HG03095 (cell line): ENCODE measurements around the gene ADTRP.

Experiments used
- ATAC-seq: cut with Tn5 transposase; IDR thresholded peaks from one replicate; pipeline ENCODE4 v1.9.1; 2021; ENCODE audit warnings: moderate library complexity; ENCODE audit not compliant: unreplicated experiment

Gene ADTRP

GRCh38 chr6:11665604-11666326 is 112.8 kb downstream of the ADTRP start:
- no peak for ATAC-seq
